PC-3 (cell line): ENCODE data around the gene CEP19.

Experiments
- CTCF ChIP-seq: fragments of 300-600 bp; sonication (generic); conservative IDR thresholded peaks from 2 replicates; pipeline ENCODE4 v1.5.1; 2017; ENCODE audit warnings: antibody characterized with exemption, low read depth, mild to moderate bottlenecking, low read length
- EZH2 ChIP-seq: fragments of 300-600 bp; sonication (generic); IDR thresholded peaks from one replicate; pipeline ENCODE4 v1.6.1; 2017; ENCODE audit warnings: antibody characterized with exemption, mild to moderate bottlenecking, low read length; ENCODE audit not compliant: unreplicated experiment

- TF ChIP-seq CTCF (no peak), EZH2 (no peak)
Observed at GRCh38 chr3:196689941-196690660, 21.9 kb downstream of the CEP19 start.
